ENCODE data around the gene FRMD4B.

The FRMD4B gene

GRCh38 chr3:69405067-69405466 is 19.2 kb upstream of the FRMD4B start:
- DNase-seq (ENCODE audit: low read depth), result no peak

- no peak for DNase-seq (ENCODE audit: low read depth)
Measured at GRCh38 chr3:69403454-69403853, 17.6 kb upstream of the FRMD4B start.

- no peak for DNase-seq (ENCODE audit: low read depth)
Measured at GRCh38 chr3:69400683-69401082, 14.8 kb upstream of the FRMD4B start.

- DNase-seq (ENCODE audit: low read depth), result no peak
Measured at GRCh38 chr3:69392850-69393249, 7.0 kb upstream of the FRMD4B start.

- DNase-seq (ENCODE audit: low read depth), result no peak
Measured at GRCh38 chr3:69392415-69392814, 6.5 kb upstream of the FRMD4B start.

DNA sequence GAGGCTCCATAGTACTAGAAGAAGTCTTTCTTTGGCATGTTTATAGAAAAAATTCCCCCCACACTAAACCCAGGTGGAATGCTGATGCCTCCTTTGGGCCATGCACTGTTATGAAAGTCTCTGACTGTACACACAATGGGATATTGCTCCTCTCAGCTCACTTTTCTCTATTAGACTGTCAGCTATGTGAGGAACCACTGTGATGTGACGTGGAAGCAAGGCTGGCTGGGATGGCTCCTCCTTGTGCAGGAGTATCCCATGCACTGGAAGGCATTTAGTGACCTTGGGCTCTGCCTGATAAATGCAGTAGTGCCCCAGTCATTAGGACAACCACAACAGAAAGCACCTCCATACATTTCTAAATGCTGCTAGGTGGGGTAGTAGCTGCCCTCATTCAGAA is 5.7 kb upstream of the FRMD4B start:
- DNase-seq (ENCODE audit: low read depth), result no peak

DNA sequence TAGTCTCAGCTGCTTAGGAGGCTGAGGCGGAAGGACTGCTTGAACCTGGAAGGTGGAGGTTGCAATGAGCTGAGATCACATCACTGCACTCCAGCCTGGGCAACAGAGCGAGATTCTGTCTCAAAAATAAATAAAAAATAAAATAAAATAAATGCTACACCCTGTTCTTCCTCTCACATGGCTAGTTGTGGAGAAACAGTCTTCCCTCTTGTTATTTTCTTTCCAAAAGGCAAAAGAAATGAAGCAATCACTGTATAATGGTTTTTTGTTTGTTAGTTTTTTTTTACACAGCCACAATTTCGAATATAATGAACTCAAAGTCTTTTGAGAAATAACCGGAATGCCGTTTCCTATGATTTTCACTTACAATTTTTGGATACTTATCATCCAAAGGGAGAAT is 4.9 kb upstream of the FRMD4B start:
- DNase-seq (ENCODE audit: low read depth), result no peak

DNA sequence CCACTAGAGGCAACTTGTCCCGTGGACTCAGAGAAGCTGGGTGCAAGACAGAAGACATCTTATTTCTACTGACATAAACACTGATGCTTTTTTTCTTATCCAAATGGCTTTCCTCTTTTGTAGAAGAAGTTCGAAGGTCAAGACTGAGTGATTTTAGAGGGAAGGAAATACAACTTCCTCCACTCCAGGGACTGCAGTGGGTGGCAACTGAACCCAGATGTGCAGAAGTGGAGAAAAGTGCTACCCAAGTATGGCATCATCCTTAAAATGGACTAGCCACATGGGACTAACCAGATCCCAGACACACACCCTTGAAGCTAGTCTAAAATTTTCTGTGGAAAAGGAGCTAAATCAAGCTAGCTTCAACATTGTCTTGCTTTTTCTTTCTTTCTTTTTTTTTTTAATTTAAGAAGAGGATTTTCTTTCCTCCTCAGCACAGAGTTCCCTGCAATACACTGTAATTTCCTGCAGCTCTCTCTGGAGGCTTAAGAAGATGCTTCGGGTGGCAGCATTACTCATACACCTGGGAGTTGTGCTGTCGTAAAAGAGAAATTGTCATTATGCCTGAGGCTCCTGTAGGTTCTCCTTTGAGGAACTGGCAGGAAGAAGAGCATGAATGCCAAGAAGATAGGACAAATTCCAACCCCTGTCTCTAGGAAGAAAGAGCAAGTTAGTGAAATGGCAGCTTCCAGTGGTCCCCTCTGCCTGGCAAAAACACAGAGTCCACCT is 3.8 kb upstream of the FRMD4B start:
- DNase-seq (ENCODE audit: low read depth), result no peak

GRCh38 chr3:69388241-69388640 is 2.4 kb upstream of the FRMD4B start:
- no peak for DNase-seq (ENCODE audit: low read depth)

GRCh38 chr3:69386556-69387385 is 883 bp upstream of the FRMD4B start:
- DNase-seq (ENCODE audit: low read depth), result no peak

- no peak for DNase-seq (ENCODE audit: low read depth)
Measured at GRCh38 chr3:69385123-69385722, 665 bp downstream of the FRMD4B start.

GRCh38 chr3:69384326-69384725 is 1.6 kb downstream of the FRMD4B start:
- no peak for DNase-seq (ENCODE audit: low read depth)

- no peak for DNase-seq (ENCODE audit: low read depth)
Measured at GRCh38 chr3:69379661-69380060, 6.2 kb downstream of the FRMD4B start.

GRCh38 chr3:69378112-69378802 is 7.6 kb downstream of the FRMD4B start:
- DNase-seq (ENCODE audit: low read depth), result no peak

GRCh38 chr3:69377262-69377661 is 8.6 kb downstream of the FRMD4B start:
- DNase-seq (ENCODE audit: low read depth), result no peak

GRCh38 chr3:69376731-69377130 is 9.2 kb downstream of the FRMD4B start:
- DNase-seq (ENCODE audit: low read depth), result no peak

DNA sequence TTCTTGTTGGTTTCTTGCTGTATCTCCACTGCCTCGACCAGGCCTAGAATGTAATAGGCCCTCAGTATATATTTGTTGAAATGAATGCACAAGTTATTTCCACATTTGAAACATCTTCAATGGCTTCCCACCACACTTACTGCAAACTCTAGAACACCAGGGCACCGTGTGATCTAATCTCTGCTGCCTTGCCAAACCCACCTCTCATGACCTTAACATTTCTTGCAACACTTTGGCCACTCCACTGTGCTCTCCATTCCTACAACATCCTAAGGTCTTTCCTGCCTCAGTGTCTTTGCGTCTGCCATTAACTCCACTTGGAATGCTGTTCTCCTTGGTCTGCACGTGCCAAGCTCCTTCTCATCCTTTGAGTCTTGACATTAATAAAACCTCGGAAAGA is 14.1 kb downstream of the FRMD4B start:
- DNase-seq (ENCODE audit: low read depth), result no peak

GRCh38 chr3:69370901-69371301 is 15.0 kb downstream of the FRMD4B start:
- DNase-seq (ENCODE audit: low read depth), result no peak

DNA sequence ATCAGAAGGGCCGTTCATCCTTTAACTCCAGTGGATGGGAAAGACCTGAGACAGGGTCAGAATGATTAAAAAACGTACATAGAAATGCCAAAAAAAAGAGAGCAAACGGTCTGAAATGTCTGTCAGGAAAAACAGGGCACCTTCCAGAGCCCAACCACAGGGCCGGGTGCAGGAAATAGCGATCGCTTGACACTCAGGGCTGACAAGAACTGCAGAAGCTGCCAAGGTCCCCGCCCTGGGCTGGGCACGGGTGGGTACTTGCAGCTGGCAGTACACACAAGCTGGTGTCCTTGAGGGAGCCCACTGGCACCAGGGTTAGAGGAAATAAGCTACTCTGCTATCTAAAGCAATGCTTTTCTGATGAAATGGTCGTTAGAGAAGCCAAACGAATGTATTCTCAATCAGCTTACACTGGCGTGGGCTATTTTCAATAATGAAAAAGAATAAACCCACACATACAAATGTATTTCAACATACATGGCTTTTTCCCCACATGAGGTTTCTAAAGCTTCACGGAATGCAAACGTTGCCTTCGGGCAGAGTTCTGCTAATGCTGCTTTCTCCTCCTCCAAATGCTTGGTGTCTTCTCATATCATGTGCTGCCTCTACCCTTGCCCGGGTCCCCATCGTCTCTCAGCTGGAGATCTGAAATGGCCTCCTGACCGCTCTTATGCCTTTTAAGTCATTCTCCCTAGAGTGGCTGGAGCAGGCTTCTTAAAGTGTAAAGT is 15.6 kb downstream of the FRMD4B start:
- DNase-seq (ENCODE audit: low read depth), result no peak

- DNase-seq (ENCODE audit: low read depth), result no peak
Measured at GRCh38 chr3:69368129-69368741, 17.7 kb downstream of the FRMD4B start.

DNA sequence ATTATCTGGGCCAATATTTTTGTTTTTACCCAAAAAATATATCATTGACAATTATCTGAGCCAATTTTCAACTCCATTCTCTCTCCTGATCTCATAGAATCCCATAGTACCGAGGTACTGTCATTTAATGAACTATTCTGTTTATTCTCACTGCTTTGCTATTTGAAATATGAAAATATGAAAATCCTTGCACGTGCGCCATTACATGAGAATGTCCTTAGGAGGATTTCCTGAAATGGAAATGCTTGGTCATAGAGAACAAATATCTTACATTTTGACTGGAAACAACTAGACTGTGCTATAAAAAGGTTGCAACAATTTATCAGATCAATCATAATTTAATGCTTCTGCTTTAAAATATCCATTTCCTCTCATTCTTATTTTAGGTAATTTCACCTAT is 18.3 kb downstream of the FRMD4B start:
- DNase-seq (ENCODE audit: low read depth), result no peak
